CD4-positive, alpha-beta T cell treated with Interleukin-4 for 4 hours (primary cell): ENCODE data around the gene LNPEP.

ENCODE experiments used
- DNase-seq: peaks from one replicate; pipeline ENCODE4 v3.0.0-alpha.2; 2020

Gene LNPEP

DNA sequence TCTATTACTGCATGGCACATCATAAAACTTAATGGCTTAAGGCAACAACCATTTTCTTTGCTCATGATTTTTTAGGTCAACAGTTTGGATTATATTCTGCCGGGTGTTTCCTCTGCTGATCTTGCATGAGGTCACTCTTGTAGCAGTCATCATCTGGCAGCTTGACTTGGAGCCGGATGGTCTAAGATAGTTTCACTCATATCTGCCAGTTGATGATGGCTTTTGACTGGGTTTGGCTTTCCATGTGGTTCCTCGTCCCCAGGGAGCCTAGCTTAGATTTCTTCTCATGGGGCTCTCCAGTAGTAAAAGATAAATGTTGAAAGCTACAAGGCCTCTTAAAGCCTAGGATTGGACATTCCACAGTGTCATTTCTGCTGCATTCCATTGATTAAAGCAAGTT, 27.4 kb downstream of the LNPEP start:
- no peak for DNase-seq

GRCh38 chr5:96966801-96967200, 30.9 kb downstream of the LNPEP start:
- DNase-seq = no peak

DNA sequence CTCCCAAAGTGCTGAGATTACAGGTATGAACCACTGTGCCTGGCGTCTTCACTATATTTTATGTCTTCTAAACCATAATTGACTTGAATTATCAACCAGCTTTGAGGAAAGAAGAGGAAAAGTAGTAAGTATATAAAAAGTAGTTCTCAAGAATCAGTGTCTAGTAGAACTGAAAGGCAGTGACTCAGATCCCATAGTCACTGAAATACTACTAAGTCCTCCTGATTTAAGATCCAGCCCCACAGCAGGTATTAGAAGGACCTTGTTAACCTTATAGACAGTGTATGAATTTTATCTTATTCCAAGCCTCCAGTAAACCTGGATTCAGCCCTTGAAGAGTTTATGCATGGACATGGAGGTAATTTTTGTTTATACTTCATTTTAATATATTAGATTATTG, 31.5 kb downstream of the LNPEP start:
- DNase-seq = no peak

- no peak for DNase-seq
Observed at GRCh38 chr5:96968074-96968473, 32.2 kb downstream of the LNPEP start.

GRCh38 chr5:96968614-96969013, 32.7 kb downstream of the LNPEP start:
- DNase-seq = no peak

- no peak for DNase-seq
Observed at GRCh38 chr5:96969366-96969765, 33.5 kb downstream of the LNPEP start.

GRCh38 chr5:96972599-96973334, 36.9 kb downstream of the LNPEP start:
- DNase-seq = no peak

GRCh38 chr5:96973532-96974401, 37.9 kb downstream of the LNPEP start:
- no peak for DNase-seq

GRCh38 chr5:96975656-96976055, 39.8 kb downstream of the LNPEP start:
- DNase-seq = no peak

DNA sequence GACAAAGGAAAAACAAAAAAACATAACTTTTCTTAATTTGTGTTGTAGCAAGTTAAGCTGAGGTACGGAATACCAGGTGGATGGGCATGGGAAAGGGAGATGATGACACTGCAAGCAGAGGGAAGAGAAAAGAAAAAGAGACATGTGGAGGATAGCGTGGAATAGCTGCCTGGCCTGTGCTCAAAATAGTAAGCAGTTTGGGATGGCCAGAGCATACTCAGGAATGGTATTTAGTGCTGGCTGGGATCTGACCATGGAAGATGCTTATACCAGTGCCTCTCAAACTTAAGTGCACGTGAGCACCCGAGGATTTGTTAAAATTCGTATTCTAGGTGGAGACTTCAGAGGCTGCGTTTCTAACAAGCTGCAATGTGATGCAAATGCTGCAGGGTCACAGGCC, 41.3 kb downstream of the LNPEP start:
- no peak for DNase-seq

DNA sequence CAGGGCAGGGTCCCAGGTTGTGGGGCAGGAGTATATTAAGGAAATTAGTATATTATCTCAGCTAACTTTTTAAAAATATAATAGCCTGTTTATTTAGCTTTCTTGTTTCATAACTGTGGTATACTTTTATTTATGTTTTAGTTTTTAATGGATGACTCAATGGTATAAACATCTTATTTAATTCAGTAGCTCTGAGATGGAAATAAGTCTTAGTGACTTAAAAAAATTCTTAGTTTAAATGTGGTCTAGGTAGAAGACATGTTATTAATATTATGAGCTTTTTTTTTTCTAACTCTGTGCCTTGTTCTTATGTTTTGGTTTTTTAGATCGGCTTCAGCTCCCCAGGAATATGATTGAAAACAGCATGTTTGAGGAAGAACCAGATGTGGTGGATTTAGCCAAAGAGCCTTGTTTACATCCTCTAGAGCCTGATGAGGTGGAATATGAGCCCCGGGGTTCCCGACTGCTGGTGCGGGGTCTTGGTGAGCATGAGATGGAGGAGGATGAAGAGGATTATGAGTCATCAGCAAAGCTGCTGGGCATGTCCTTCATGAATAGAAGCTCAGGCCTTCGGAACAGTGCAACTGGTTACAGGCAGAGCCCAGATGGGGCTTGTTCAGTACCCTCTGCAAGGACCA, 43.1 kb downstream of the LNPEP start:
- DNase-seq = no peak

DNA sequence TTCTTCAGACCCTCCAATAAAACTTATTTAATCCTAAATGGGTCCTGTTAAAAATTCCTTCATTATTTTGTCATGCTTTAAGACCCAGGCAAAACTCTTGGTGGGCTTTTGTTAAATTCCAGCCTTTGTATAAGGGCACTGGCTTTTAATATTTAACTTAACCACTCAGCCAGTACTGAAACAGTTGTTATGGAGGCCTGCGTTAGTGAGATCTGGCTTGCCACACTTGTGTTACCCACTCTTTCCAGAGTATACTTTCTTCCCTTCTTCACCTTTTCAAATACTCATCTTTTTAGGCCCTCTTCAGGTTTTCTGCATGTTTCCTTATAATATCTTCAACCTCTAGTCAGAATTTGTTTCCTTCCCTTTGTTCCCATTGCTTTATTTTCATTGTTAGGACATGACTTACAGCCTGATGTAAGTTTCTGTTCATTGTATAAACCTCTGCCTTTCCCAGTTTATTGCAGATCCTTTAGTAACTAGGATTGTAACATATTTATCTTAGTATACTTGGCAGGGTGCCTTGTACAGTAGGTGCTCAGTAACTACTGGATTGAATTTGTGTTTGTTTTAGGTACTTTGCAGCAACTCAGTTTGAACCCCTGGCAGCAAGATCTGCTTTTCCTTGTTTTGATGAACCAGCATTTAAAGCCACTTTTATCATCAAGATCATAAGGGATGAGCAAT, 48.8 kb downstream of the LNPEP start:
- no peak for DNase-seq

GRCh38 chr5:96986450-96986849, 50.6 kb downstream of the LNPEP start:
- DNase-seq = no peak

DNA sequence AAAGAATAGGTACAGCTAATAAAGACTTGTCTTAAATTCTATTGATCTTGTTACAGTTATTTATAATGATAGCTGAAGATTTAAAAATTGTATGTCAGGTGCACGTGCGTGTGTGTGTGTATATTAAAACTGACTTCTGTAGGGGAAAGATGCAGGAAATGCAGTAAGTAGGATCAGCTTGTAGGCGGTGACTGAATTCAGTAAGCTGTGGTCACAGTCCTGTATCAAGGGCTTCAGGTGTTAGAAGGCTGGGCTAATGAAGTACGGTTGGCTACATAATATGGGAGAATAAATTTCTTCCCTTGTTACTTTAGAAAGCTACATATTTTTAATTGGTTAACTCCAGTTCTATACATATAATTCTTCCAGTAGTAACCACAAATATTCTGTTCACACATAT, 54.2 kb downstream of the LNPEP start:
- DNase-seq = no peak

DNA sequence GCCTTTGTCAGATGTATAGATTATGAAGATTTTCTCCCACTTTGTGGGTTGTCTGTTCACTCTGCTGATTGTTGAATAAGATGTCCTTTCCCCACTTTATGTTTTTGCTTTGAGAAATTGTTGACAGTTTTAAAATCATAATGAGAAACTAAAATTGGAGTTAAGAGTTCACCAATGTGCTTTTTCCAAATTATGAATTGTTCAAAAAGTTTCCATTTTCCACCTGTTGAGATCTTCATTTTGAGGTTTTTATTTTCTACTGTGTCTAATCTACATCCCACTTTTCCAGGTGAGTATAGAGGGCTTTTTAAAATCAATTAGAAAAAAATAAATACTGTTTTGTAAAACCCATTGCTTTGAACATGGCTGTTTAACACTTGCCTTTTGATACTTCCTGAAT, 55.8 kb downstream of the LNPEP start:
- DNase-seq = no peak

DNA sequence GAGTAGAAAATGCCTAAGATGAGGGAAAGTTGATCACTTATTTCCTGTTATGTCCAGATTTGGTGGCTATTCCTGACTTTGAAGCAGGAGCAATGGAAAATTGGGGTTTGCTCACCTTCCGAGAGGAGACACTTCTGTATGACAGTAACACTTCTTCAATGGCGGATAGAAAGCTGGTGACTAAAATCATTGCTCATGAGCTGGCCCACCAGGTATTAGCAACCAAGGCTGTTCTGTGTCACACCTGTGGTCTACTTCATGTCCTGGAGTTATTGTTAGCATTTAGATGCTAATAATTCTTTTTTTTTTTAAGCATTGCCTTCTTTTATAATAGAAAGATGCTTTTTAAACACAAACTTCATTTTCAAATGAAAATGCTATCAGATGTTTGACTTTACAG, 57.9 kb downstream of the LNPEP start:
- DNase-seq = no peak

DNA sequence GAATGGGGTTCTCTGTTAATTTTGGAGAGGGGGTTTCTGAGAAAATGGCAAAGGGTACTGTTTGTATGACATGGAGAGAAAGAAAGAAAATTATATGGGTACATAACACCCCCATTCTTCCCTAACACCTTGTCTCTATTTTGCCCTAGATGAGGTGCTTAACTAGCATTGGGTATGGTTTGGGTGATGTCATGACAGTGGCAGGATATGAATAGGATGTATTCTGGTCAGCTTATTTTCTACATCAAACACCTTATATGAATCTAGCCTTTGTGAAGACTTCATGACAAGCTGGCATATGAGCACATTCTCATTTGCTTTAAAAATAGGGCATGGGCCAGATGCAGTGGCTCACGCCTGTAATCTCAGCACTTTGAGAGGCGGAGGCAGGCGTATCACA, 58.6 kb downstream of the LNPEP start:
- DNase-seq = no peak

DNA sequence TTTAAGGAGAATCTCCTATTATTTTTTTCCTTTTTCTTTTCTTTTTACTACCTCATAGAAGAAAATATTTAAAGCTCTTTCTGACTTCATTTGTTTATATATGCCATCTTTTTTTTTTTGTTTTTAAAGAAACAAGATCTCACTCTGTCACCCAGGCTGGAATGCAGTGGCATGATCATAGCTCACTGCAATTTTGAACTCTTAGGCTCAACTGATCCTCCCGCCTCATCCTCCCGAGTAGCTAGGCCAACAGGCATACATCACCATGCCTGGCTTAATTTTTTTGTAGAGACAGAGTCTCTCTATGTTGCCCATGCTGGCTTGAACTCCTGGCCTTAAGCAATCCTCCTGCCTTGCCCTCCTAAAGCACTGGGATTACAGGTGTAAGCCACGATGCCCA, 59.5 kb downstream of the LNPEP start:
- no peak for DNase-seq

- DNase-seq = peak; percentile 52
Observed at GRCh38 chr5:96997265-96997859, 61.5 kb downstream of the LNPEP start.

- no peak for DNase-seq
Observed at GRCh38 chr5:96999856-97000255, 64.0 kb downstream of the LNPEP start.

DNA sequence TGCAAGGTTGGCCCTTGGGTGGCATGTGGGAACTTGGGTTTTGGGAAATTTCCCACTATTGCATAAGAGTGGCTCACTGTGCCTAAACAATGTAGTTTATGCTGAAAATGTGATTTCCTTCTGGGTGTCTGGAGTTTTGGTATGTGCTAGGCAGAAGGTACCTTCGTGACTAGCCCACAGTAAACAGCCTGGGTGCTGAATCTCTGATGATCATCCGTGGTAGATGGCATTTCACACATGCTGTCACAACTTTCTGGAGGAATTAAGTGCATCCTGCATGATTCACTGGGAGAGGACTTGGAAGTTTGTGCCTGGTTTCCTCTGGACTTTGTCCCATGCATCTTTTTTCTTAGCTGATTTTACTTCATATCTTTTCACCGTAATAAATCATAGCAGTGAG, 64.5 kb downstream of the LNPEP start:
- DNase-seq = no peak

GRCh38 chr5:97002983-97003382, 67.1 kb downstream of the LNPEP start:
- no peak for DNase-seq
